Measurements from ENCODE around the gene SYCE3. TPM values are rescaled to one million over a fixed set of nuclear protein-coding genes. Genes with fewer than 3 reads are reported as not detected.
A peak's percentile ranks its signal among the peaks of the same experiment; 100 is the strongest.

Gene SYCE3
- total RNA-seq, 2 donors from 2014 or later: not detected

- Histone ChIP-seq H3K27me3 (no peaks in the 10 kb centered on the region), H3K9ac (ENCODE audit: low read depth in 2 of 2, low read length in 2 of 2) (no peak overlapping the region), H3K27ac (peak overlapping the region; percentile 47), H3K4me1 (no peaks in the 10 kb centered on the region), H3K36me3 (no peaks in the 10 kb centered on the region), H3K4me3 (no peak overlapping the region), H3K9me3 (no peaks in the 10 kb centered on the region)
- intact Hi-C loops (cut with DNase I): loop anchor here (10.0 kb wide), 1 partner anchor 46 kb away; no protein-coding TSS in a partner anchor
- DNase-seq: no peak
- TF ChIP-seq CTCF (IDR thresholded peaks at IDR 0.05): no peak
Measured at GRCh38 chr22:50569041-50569459, 6.3 kb upstream of the SYCE3 start.

- peaks cover 2% of the 10 kb centered on the region for H3K4me1 ChIP-seq
- peak overlapping the region; percentile 47 for H3K27ac ChIP-seq
- H3K27me3 ChIP-seq: no peaks in the 10 kb centered on the region
- H3K9me3 ChIP-seq: no peaks in the 10 kb centered on the region
- intact Hi-C loops (cut with DNase I): loop anchor here (10.0 kb wide), 1 partner anchor 46 kb away; no protein-coding TSS in a partner anchor
- no peak overlapping the region for H3K4me3 ChIP-seq
- no peak overlapping the region for H3K9ac ChIP-seq (ENCODE audit: low read depth in 2 of 2, low read length in 2 of 2)
- H3K36me3 ChIP-seq: no peaks in the 10 kb centered on the region
- TF ChIP-seq CTCF (IDR thresholded peaks at IDR 0.05): no peak
- DNase-seq: no peak
Measured at GRCh38 chr22:50568626-50569025, 5.9 kb upstream of the SYCE3 start.

- no peak overlapping the region for H3K9ac ChIP-seq (ENCODE audit: low read depth in 2 of 2, low read length in 2 of 2)
- H3K27me3 ChIP-seq: no peaks in the 10 kb centered on the region
- H3K27ac ChIP-seq: no peak overlapping the region
- DNase-seq: no peak
- no peaks in the 10 kb centered on the region for H3K36me3 ChIP-seq
- H3K9me3 ChIP-seq: no peaks in the 10 kb centered on the region
- H3K4me1 ChIP-seq: peaks cover 6% of the 10 kb centered on the region
- no peak for TF ChIP-seq CTCF (IDR thresholded peaks at IDR 0.05)
- intact Hi-C loops (cut with DNase I): loop anchor here (10.0 kb wide), 1 partner anchor 47 kb away; no protein-coding TSS in a partner anchor
- no peak overlapping the region for H3K4me3 ChIP-seq
Measured at GRCh38 chr22:50567721-50568252, 5.1 kb upstream of the SYCE3 start.

GRCh38 chr22:50564289-50564688 is 1.6 kb upstream of the SYCE3 start:
- Histone ChIP-seq H3K9me3 (no peaks in the 10 kb centered on the region), H3K27ac (peak overlapping the region; percentile 73), H3K4me1 (peaks cover 6% of the 10 kb centered on the region), H3K27me3 (no peaks in the 10 kb centered on the region), H3K9ac (ENCODE audit: low read depth in 2 of 2, low read length in 2 of 2) (peak overlapping the region in 1 of 2 donors; percentile 99), H3K4me3 (no peak overlapping the region), H3K36me3 (no peaks in the 10 kb centered on the region)
- DNase-seq: peak; percentile 56
- intact Hi-C loops (cut with DNase I): loop anchor here (5.0 to 10.0 kb wide), 2 partner anchors 42 to 51 kb away; no protein-coding TSS in a partner anchor
- TF ChIP-seq CTCF (IDR thresholded peaks at IDR 0.05): no peak

GRCh38 chr22:50563413-50564160 is 868 bp upstream of the SYCE3 start:
- H3K9me3 ChIP-seq: no peaks in the 10 kb centered on the region
- H3K4me1 ChIP-seq: peaks cover 6% of the 10 kb centered on the region
- H3K27me3 ChIP-seq: no peaks in the 10 kb centered on the region
- no peaks in the 10 kb centered on the region for H3K36me3 ChIP-seq
- TF ChIP-seq CTCF (IDR thresholded peaks at IDR 0.05): no peak
- intact Hi-C loops (cut with DNase I): loop anchor here (5.0 to 10.0 kb wide), 2 partner anchors 41 to 51 kb away; no protein-coding TSS in a partner anchor
- no peak for DNase-seq
- peak overlapping the region; percentile 72 to 99 for H3K9ac ChIP-seq (ENCODE audit: low read depth in 2 of 2, low read length in 2 of 2)
- peak overlapping the region; percentile 73 for H3K27ac ChIP-seq
- peak overlapping the region; percentile 42 for H3K4me3 ChIP-seq

Data from colonic mucosa (tissue), 4 donors.